Measurements from ENCODE around the gene ARAP2.

The ARAP2 gene

GRCh38 chr4:36235306-36235705, 9.0 kb downstream of the ARAP2 start:
- no peaks in the 10 kb centered on the region for H3K4me1 ChIP-seq (ENCODE audit: control insufficient read depth, insufficient read depth, low read length)
- H3K27me3 ChIP-seq (ENCODE audit: control insufficient read depth in 1 of 2, insufficient read depth in 2 of 2, low read length in 2 of 2), result no peaks in the 10 kb centered on the region
- no peaks in the 10 kb centered on the region for H3K36me3 ChIP-seq (ENCODE audit: control insufficient read depth in 2 of 2, insufficient read depth in 2 of 2, low read length in 2 of 2)
- no peak overlapping the region for H3K9ac ChIP-seq (ENCODE audit: low read length in 2 of 2)
- no peak overlapping the region for H3K4me3 ChIP-seq (ENCODE audit: low read length in 2 of 2)
- H3K27ac ChIP-seq (ENCODE audit: low read length), result no peak overlapping the region
- H3K9me3 ChIP-seq (ENCODE audit: control insufficient read depth in 2 of 2, low read length in 2 of 2), result no peaks in the 10 kb centered on the region

GRCh38 chr4:36233567-36234266, 10.6 kb downstream of the ARAP2 start:
- no peaks in the 10 kb centered on the region for H3K9me3 ChIP-seq (ENCODE audit: control insufficient read depth in 2 of 2, low read length in 2 of 2)
- no peaks in the 10 kb centered on the region for H3K4me1 ChIP-seq (ENCODE audit: control insufficient read depth, insufficient read depth, low read length)
- no peak overlapping the region for H3K9ac ChIP-seq (ENCODE audit: low read length in 2 of 2)
- H3K4me3 ChIP-seq (ENCODE audit: low read length in 2 of 2), result no peak overlapping the region
- H3K27me3 ChIP-seq (ENCODE audit: control insufficient read depth in 1 of 2, insufficient read depth in 2 of 2, low read length in 2 of 2), result no peaks in the 10 kb centered on the region
- H3K27ac ChIP-seq (ENCODE audit: low read length), result no peak overlapping the region
- H3K36me3 ChIP-seq (ENCODE audit: control insufficient read depth in 2 of 2, insufficient read depth in 2 of 2, low read length in 2 of 2), result no peaks in the 10 kb centered on the region

- H3K4me1 ChIP-seq (ENCODE audit: control insufficient read depth, insufficient read depth, low read length), result no peaks in the 10 kb centered on the region
- H3K9me3 ChIP-seq (ENCODE audit: control insufficient read depth in 2 of 2, low read length in 2 of 2), result no peaks in the 10 kb centered on the region
- no peak overlapping the region for H3K27ac ChIP-seq (ENCODE audit: low read length)
- H3K9ac ChIP-seq (ENCODE audit: low read length in 2 of 2), result no peak overlapping the region
- H3K36me3 ChIP-seq (ENCODE audit: control insufficient read depth in 2 of 2, insufficient read depth in 2 of 2, low read length in 2 of 2), result no peaks in the 10 kb centered on the region
- H3K4me3 ChIP-seq (ENCODE audit: low read length in 2 of 2), result no peak overlapping the region
- H3K27me3 ChIP-seq (ENCODE audit: control insufficient read depth in 1 of 2, insufficient read depth in 2 of 2, low read length in 2 of 2), result no peaks in the 10 kb centered on the region
Measured at GRCh38 chr4:36230534-36230933, 13.8 kb downstream of the ARAP2 start.

- no peaks in the 10 kb centered on the region for H3K9me3 ChIP-seq (ENCODE audit: control insufficient read depth in 2 of 2, low read length in 2 of 2)
- no peaks in the 10 kb centered on the region for H3K27me3 ChIP-seq (ENCODE audit: control insufficient read depth in 1 of 2, insufficient read depth in 2 of 2, low read length in 2 of 2)
- H3K4me3 ChIP-seq (ENCODE audit: low read length in 2 of 2), result no peak overlapping the region
- H3K9ac ChIP-seq (ENCODE audit: low read length in 2 of 2), result no peak overlapping the region
- H3K4me1 ChIP-seq (ENCODE audit: control insufficient read depth, insufficient read depth, low read length), result no peaks in the 10 kb centered on the region
- no peak overlapping the region for H3K27ac ChIP-seq (ENCODE audit: low read length)
- H3K36me3 ChIP-seq (ENCODE audit: control insufficient read depth in 2 of 2, insufficient read depth in 2 of 2, low read length in 2 of 2), result no peaks in the 10 kb centered on the region
Measured at GRCh38 chr4:36227913-36228312, 16.4 kb downstream of the ARAP2 start.

- Histone ChIP-seq H3K4me1 (ENCODE audit: control insufficient read depth, insufficient read depth, low read length) (no peaks in the 10 kb centered on the region), H3K9ac (ENCODE audit: low read length in 2 of 2) (no peak overlapping the region), H3K27me3 (ENCODE audit: control insufficient read depth in 1 of 2, insufficient read depth in 2 of 2, low read length in 2 of 2) (no peaks in the 10 kb centered on the region), H3K27ac (ENCODE audit: low read length) (no peak overlapping the region), H3K9me3 (ENCODE audit: control insufficient read depth in 2 of 2, low read length in 2 of 2) (no peaks in the 10 kb centered on the region), H3K36me3 (ENCODE audit: control insufficient read depth in 2 of 2, insufficient read depth in 2 of 2, low read length in 2 of 2) (no peaks in the 10 kb centered on the region), H3K4me3 (ENCODE audit: low read length in 2 of 2) (no peak overlapping the region)
Measured at GRCh38 chr4:36226430-36227227, 17.7 kb downstream of the ARAP2 start.

GRCh38 chr4:36224972-36225903, 19.1 kb downstream of the ARAP2 start:
- no peaks in the 10 kb centered on the region for H3K27me3 ChIP-seq (ENCODE audit: control insufficient read depth in 1 of 2, insufficient read depth in 2 of 2, low read length in 2 of 2)
- no peak overlapping the region for H3K9ac ChIP-seq (ENCODE audit: low read length in 2 of 2)
- no peaks in the 10 kb centered on the region for H3K36me3 ChIP-seq (ENCODE audit: control insufficient read depth in 2 of 2, insufficient read depth in 2 of 2, low read length in 2 of 2)
- no peaks in the 10 kb centered on the region for H3K4me1 ChIP-seq (ENCODE audit: control insufficient read depth, insufficient read depth, low read length)
- H3K9me3 ChIP-seq (ENCODE audit: control insufficient read depth in 2 of 2, low read length in 2 of 2), result no peaks in the 10 kb centered on the region
- H3K4me3 ChIP-seq (ENCODE audit: low read length in 2 of 2), result no peak overlapping the region
- no peak overlapping the region for H3K27ac ChIP-seq (ENCODE audit: low read length)

- Histone ChIP-seq H3K4me1 (ENCODE audit: control insufficient read depth, insufficient read depth, low read length) (no peaks in the 10 kb centered on the region), H3K27ac (ENCODE audit: low read length) (no peak overlapping the region), H3K27me3 (ENCODE audit: control insufficient read depth in 1 of 2, insufficient read depth in 2 of 2, low read length in 2 of 2) (no peaks in the 10 kb centered on the region), H3K9me3 (ENCODE audit: control insufficient read depth in 2 of 2, low read length in 2 of 2) (no peaks in the 10 kb centered on the region), H3K4me3 (ENCODE audit: low read length in 2 of 2) (no peak overlapping the region), H3K36me3 (ENCODE audit: control insufficient read depth in 2 of 2, insufficient read depth in 2 of 2, low read length in 2 of 2) (no peaks in the 10 kb centered on the region), H3K9ac (ENCODE audit: low read length in 2 of 2) (no peak overlapping the region)
Measured at GRCh38 chr4:36222702-36223101, 21.6 kb downstream of the ARAP2 start.

- H3K4me3 ChIP-seq (ENCODE audit: low read length in 2 of 2), result no peak overlapping the region
- H3K9ac ChIP-seq (ENCODE audit: low read length in 2 of 2), result no peak overlapping the region
- no peaks in the 10 kb centered on the region for H3K27me3 ChIP-seq (ENCODE audit: control insufficient read depth in 1 of 2, insufficient read depth in 2 of 2, low read length in 2 of 2)
- H3K36me3 ChIP-seq (ENCODE audit: control insufficient read depth in 2 of 2, insufficient read depth in 2 of 2, low read length in 2 of 2), result no peaks in the 10 kb centered on the region
- no peaks in the 10 kb centered on the region for H3K4me1 ChIP-seq (ENCODE audit: control insufficient read depth, insufficient read depth, low read length)
- H3K27ac ChIP-seq (ENCODE audit: low read length), result no peak overlapping the region
- H3K9me3 ChIP-seq (ENCODE audit: control insufficient read depth in 2 of 2, low read length in 2 of 2), result no peaks in the 10 kb centered on the region
Measured at GRCh38 chr4:36220776-36221175, 23.5 kb downstream of the ARAP2 start.

GRCh38 chr4:36218121-36218520, 26.2 kb downstream of the ARAP2 start:
- no peaks in the 10 kb centered on the region for H3K27me3 ChIP-seq (ENCODE audit: control insufficient read depth in 1 of 2, insufficient read depth in 2 of 2, low read length in 2 of 2)
- no peak overlapping the region for H3K27ac ChIP-seq (ENCODE audit: low read length)
- no peaks in the 10 kb centered on the region for H3K4me1 ChIP-seq (ENCODE audit: control insufficient read depth, insufficient read depth, low read length)
- H3K9ac ChIP-seq (ENCODE audit: low read length in 2 of 2), result no peak overlapping the region
- no peaks in the 10 kb centered on the region for H3K9me3 ChIP-seq (ENCODE audit: control insufficient read depth in 2 of 2, low read length in 2 of 2)
- H3K4me3 ChIP-seq (ENCODE audit: low read length in 2 of 2), result no peak overlapping the region
- no peaks in the 10 kb centered on the region for H3K36me3 ChIP-seq (ENCODE audit: control insufficient read depth in 2 of 2, insufficient read depth in 2 of 2, low read length in 2 of 2)

GRCh38 chr4:36215627-36216026, 28.7 kb downstream of the ARAP2 start:
- Histone ChIP-seq H3K4me1 (ENCODE audit: control insufficient read depth, insufficient read depth, low read length) (no peaks in the 10 kb centered on the region), H3K27me3 (ENCODE audit: control insufficient read depth in 1 of 2, insufficient read depth in 2 of 2, low read length in 2 of 2) (no peaks in the 10 kb centered on the region), H3K9ac (ENCODE audit: low read length in 2 of 2) (no peak overlapping the region), H3K36me3 (ENCODE audit: control insufficient read depth in 2 of 2, insufficient read depth in 2 of 2, low read length in 2 of 2) (no peaks in the 10 kb centered on the region), H3K4me3 (ENCODE audit: low read length in 2 of 2) (no peak overlapping the region), H3K27ac (ENCODE audit: low read length) (no peak overlapping the region), H3K9me3 (ENCODE audit: control insufficient read depth in 2 of 2, low read length in 2 of 2) (no peaks in the 10 kb centered on the region)

All from stomach smooth muscle (tissue), 2 donors.